PC-9 (cell line): ENCODE data around the gene RNH1.

ENCODE experiments used
- CTCF ChIP-seq: fragments of 200-600 bp; sonication (generic); conservative IDR thresholded peaks from 2 replicates; pipeline ENCODE4 v1.6.1; 2017; ENCODE audit warnings: mixed run types, antibody characterized with exemption, mild to moderate bottlenecking, moderate library complexity
- EZH2 ChIP-seq: fragments of 200-600 bp; sonication (generic); IDR thresholded peaks from 2 replicates; pipeline ENCODE4 v1.8.0; 2017; ENCODE audit warnings: antibody characterized with exemption, low read depth

GRCh38 chr11:490930-491260 lies 16.1 kb downstream of the RNH1 start:
- TF ChIP-seq EZH2 (no peak), CTCF (no peak)
